PC-9 (cell line): ENCODE data around the gene HDGFL2. TPM values are rescaled to one million over a fixed set of nuclear protein-coding genes. Genes with fewer than 3 reads are reported as not detected.

Experiments used
- BruUV-seq: library from RNA; stranded (reverse); fragments of 400-500 nt; replicated peaks from 2 replicates; lab custom pipeline; 2021; lab: Mats Ljungman, UMichigan
- CTCF ChIA-PET: fragments of 300-600 bp; sonication (Branson Sonifier 250); formaldehyde crosslinking; loops from one replicate; lab custom pipeline; 2022; ENCODE audit warnings: antibody characterized with exemption; lab: Charles Lee
- POLR2A ChIA-PET: fragments of 300-600 bp; sonication (Branson Sonifier 250); formaldehyde crosslinking; loops from one replicate; lab custom pipeline; 2022; ENCODE audit warnings: antibody characterized with exemption; ENCODE audit not compliant: unreplicated experiment; lab: Charles Lee
- DNase-seq, 2 experiments: peaks; one replicate each; pipeline versions ENCODE4 v3.0.0 to v3.0.0-alpha.2; 2015 to 2022; ENCODE audit warnings: mixed read lengths in 1 of 2
- H2AFZ ChIP-seq: fragments of 200-600 bp; sonication (generic); 2 replicates; pipeline ENCODE4 v1.8.1; 2017; ENCODE audit warnings: antibody characterized with exemption
- H3F3A ChIP-seq: fragments of 200-600 bp; sonication (generic); 2 replicates; pipeline ENCODE4 v1.8.1; 2017; ENCODE audit warnings: antibody characterized with exemption, mild to moderate bottlenecking, low read depth; ENCODE audit not compliant: insufficient read depth
- H3K27ac ChIP-seq: fragments of 200-600 bp; sonication (generic); 2 replicates; pipeline ENCODE4 v1.6.1; 2016; ENCODE audit warnings: mixed run types
- H3K27me3 ChIP-seq: fragments of 200-600 bp; sonication (generic); 2 replicates; pipeline ENCODE4 v1.6.1; 2016; ENCODE audit warnings: low read depth, mixed run types; ENCODE audit not compliant: insufficient read depth
- H3K36me3 ChIP-seq: fragments of 200-600 bp; sonication (generic); 2 replicates; pipeline ENCODE4 v1.6.1; 2016; ENCODE audit warnings: low read depth, mixed run types
- H3K4me1 ChIP-seq: fragments of 200-600 bp; sonication (generic); replicated peaks from 2 replicates; pipeline ENCODE4 v1.6.1; 2016; ENCODE audit warnings: mixed run types; ENCODE audit not compliant: insufficient read depth
- H3K4me2 ChIP-seq: fragments of 200-600 bp; sonication (generic); 2 replicates; pipeline ENCODE4 v1.6.1; 2017; ENCODE audit warnings: mixed run types
- H3K4me3 ChIP-seq: fragments of 200-600 bp; sonication (generic); 2 replicates; pipeline ENCODE4 v1.6.1; 2016; ENCODE audit warnings: mixed run types
- H3K79me2 ChIP-seq: fragments of 200-600 bp; sonication (generic); 2 replicates; pipeline ENCODE4 v1.6.1; 2017; ENCODE audit warnings: low read depth, mixed run types
- H3K9me2 ChIP-seq: fragments of 200-600 bp; sonication (generic); 2 replicates; pipeline ENCODE4 v1.8.1; 2017; ENCODE audit warnings: mild to moderate bottlenecking; ENCODE audit not compliant: insufficient read depth
- H3K9me3 ChIP-seq: fragments of 200-600 bp; sonication (generic); 2 replicates; pipeline ENCODE4 v1.8.1; 2016; ENCODE audit warnings: low read depth; ENCODE audit not compliant: insufficient read depth
- H4K20me1 ChIP-seq: fragments of 200-600 bp; sonication (generic); 2 replicates; pipeline ENCODE4 v1.8.1; 2017; ENCODE audit not compliant: insufficient read depth
- CTCF ChIP-seq: fragments of 200-600 bp; sonication (generic); conservative IDR thresholded peaks from 2 replicates; pipeline ENCODE4 v1.6.1; 2017; ENCODE audit warnings: mixed run types, antibody characterized with exemption, mild to moderate bottlenecking, moderate library complexity
- EZH2 ChIP-seq: fragments of 200-600 bp; sonication (generic); IDR thresholded peaks from 2 replicates; pipeline ENCODE4 v1.8.0; 2017; ENCODE audit warnings: antibody characterized with exemption, low read depth
- intact Hi-C: fragments of 100-400 bp; cut with micrococcal nuclease; formaldehyde crosslinking; loops from one replicate; pipeline ENCODE4 v1.10.0; 2022; ENCODE audit not compliant: unreplicated experiment
- total RNA-seq: library from RNA; stranded (reverse); gene quantifications from 2 replicates; pipeline ENCODE4 v1.2.3, GENCODE V29; 2021

Gene HDGFL2
- total RNA-seq, 1 experiment from 2014 or later: 50.8 TPM

- no TSS peak for BruUV-seq
- ChIA-PET POLR2A (no interaction called here), CTCF (no interaction called here)
- H3K9me3 ChIP-seq: no peaks in the 10 kb centered on the region
- H3K9me2 ChIP-seq: no peaks in the 10 kb centered on the region
- H3K79me2 ChIP-seq: peaks cover 20% of the 10 kb centered on the region
- H4K20me1 ChIP-seq: peaks cover 11% of the 10 kb centered on the region
- H3K36me3 ChIP-seq: no peaks in the 10 kb centered on the region
- intact Hi-C loops: loop anchor here (5.0 kb wide), 1 partner anchor 182 kb away; the partner anchor contains the start of gene TNFAIP8L1
- H3K4me3 ChIP-seq: no peak overlapping the region
- H3K4me2 ChIP-seq: no peak overlapping the region
- peaks cover 6% of the 10 kb centered on the region; the same call in 1 of the 2 replicates for H3F3A ChIP-seq
- no peak overlapping the region for H3K27ac ChIP-seq
- H3K4me1 ChIP-seq: no peaks in the 10 kb centered on the region
- no peak for DNase-seq
- TF ChIP-seq EZH2 (no peak), CTCF (no peak)
- H2AFZ ChIP-seq: no peak overlapping the region
- no peaks in the 10 kb centered on the region for H3K27me3 ChIP-seq
Measured at GRCh38 chr19:4454747-4455718, 17.1 kb upstream of the HDGFL2 start.

GRCh38 chr19:4455719-4456475 is 16.2 kb upstream of the HDGFL2 start:
- no peaks in the 10 kb centered on the region for H3K9me2 ChIP-seq
- H3K27ac ChIP-seq: no peak overlapping the region
- no peaks in the 10 kb centered on the region for H3K36me3 ChIP-seq
- TF ChIP-seq EZH2 (no peak), CTCF (no peak)
- H3K27me3 ChIP-seq: no peaks in the 10 kb centered on the region
- H3K4me2 ChIP-seq: peak overlapping the region; percentile 74
- H3K79me2 ChIP-seq: peaks cover 20% of the 10 kb centered on the region
- no peak overlapping the region for H2AFZ ChIP-seq
- POLR2A ChIA-PET: no interaction called here
- H4K20me1 ChIP-seq: peaks cover 11% of the 10 kb centered on the region
- H3F3A ChIP-seq: peaks cover 6% of the 10 kb centered on the region; the same call in 1 of the 2 replicates
- H3K4me3 ChIP-seq: peak overlapping the region; percentile 64; the same call in 1 of the 2 replicates
- CTCF ChIA-PET: interaction anchor here (0.7 kb wide), 1 partner anchor 185 kb away, joined by 4 read pairs; no protein-coding TSS in a partner anchor
- no peaks in the 10 kb centered on the region for H3K9me3 ChIP-seq
- no TSS peak for BruUV-seq
- no peak for DNase-seq
- intact Hi-C loops: loop anchor here (5.0 kb wide), 1 partner anchor 181 kb away; the partner anchor contains the start of gene TNFAIP8L1
- no peaks in the 10 kb centered on the region for H3K4me1 ChIP-seq

GRCh38 chr19:4456476-4456842 is 15.6 kb upstream of the HDGFL2 start:
- no peak for TF ChIP-seq CTCF
- no peak for TF ChIP-seq EZH2
- no TSS peak for BruUV-seq
- ChIA-PET POLR2A (no interaction called here), CTCF (interaction anchor here (0.7 kb wide), 1 partner anchor 185 kb away, joined by 4 read pairs; no protein-coding TSS in a partner anchor)
- Histone ChIP-seq H3K36me3 (no peaks in the 10 kb centered on the region), H3K27ac (no peak overlapping the region), H2AFZ (no peak overlapping the region), H3K4me1 (no peaks in the 10 kb centered on the region), H3K4me2 (peak overlapping the region; percentile 74), H3K79me2 (peaks cover 20% of the 10 kb centered on the region), H3K9me3 (no peaks in the 10 kb centered on the region), H3F3A (peaks cover 2% of the 10 kb centered on the region; the same call in 1 of the 2 replicates), H4K20me1 (peaks cover 11% of the 10 kb centered on the region), H3K27me3 (no peaks in the 10 kb centered on the region), H3K9me2 (no peaks in the 10 kb centered on the region), H3K4me3 (peak overlapping the region; percentile 64)
- intact Hi-C loops: loop anchor here (5.0 kb wide), 1 partner anchor 181 kb away; the partner anchor contains the start of gene TNFAIP8L1
- no peak for DNase-seq
